GM19240 (cell line): ENCODE results near the gene XPO1.

Experiments
- DNase-seq: peaks from one replicate; pipeline ENCODE4 v3.0.0; 2011; ENCODE audit warnings: low spot score; ENCODE audit not compliant: insufficient read length

Gene XPO1

GRCh38 chr2:61436092-61436491 is 102.1 kb downstream of the XPO1 start:
- DNase-seq, result no peak

- no peak for DNase-seq
Measured at GRCh38 chr2:61435291-61435690, 102.9 kb downstream of the XPO1 start.

- no peak for DNase-seq
Measured at GRCh38 chr2:61434314-61434713, 103.8 kb downstream of the XPO1 start.

GRCh38 chr2:61433606-61434005 is 104.5 kb downstream of the XPO1 start:
- DNase-seq, result no peak

GRCh38 chr2:61432990-61433389 is 105.2 kb downstream of the XPO1 start:
- no peak for DNase-seq

GRCh38 chr2:61431345-61431744 is 106.8 kb downstream of the XPO1 start:
- no peak for DNase-seq
